Measurements from ENCODE around the gene TDO2. TPM values are rescaled to one million over a fixed set of nuclear protein-coding genes. Genes with fewer than 3 reads are reported as not detected.
"Not testable (repeated sequence)": the region's sequence is repeated elsewhere in the genome, so short reads cannot be mapped to it uniquely, and the experiment has no call there.

Gene TDO2
- polyA plus RNA-seq, 1 donor from 2014 or later: not detected

DNA sequence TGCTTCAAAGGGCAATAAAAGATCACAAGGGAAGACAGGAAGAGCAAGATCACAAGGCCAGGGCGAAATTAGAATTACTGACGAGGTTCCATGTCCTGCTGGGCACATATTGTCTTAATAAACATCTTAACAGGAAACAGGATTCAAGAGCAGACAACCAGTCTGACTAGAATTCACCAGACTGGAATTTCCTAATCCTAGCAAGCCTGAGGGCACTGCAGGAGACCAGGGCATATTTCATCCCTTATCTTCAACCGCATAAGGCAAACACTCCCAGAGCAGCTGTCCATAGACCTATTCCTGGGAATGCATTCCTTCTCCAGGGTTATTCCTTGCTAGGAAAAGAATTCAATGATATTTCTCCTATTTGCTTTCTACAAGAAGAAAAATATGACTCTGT lies 12.4 kb upstream of the TDO2 start:
- H3K4me3 Mint-ChIP-seq: no peak overlapping the region
- H3K9me3 Mint-ChIP-seq: peaks cover 2 to 11% (median 3%) of the 10 kb centered on the region in 3 donors
- peaks cover 4% of the 10 kb centered on the region for H3K27me3 Mint-ChIP-seq
- no peak overlapping the region for H3K27ac Mint-ChIP-seq
- H3K4me1 Mint-ChIP-seq: no peaks in the 10 kb centered on the region
- no peaks in the 10 kb centered on the region for H3K36me3 Mint-ChIP-seq

DNA sequence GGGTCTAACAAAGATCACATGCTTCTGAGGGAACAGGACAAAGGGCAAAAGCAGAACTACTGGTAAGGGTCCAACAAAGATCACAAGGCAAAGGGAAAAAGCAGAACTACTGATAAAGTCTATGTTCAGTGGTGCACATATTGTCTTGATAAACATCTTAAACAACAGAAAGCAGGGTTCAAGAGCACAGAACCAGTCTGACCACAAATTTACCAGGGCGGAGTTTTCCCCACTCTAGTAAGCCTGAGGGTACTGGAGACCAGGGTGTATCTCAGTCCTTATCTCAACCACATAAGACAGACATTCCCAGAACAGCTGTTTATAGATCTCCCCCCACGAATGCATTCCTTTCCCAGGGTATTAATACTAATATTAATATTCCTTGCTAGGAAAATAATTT lies 5.1 kb upstream of the TDO2 start:
- H3K4me1 Mint-ChIP-seq, H3K36me3 Mint-ChIP-seq, H3K27me3 Mint-ChIP-seq, H3K27ac Mint-ChIP-seq: not testable (repeated sequence)
- H3K9me3 Mint-ChIP-seq: peaks cover 0 to 13% (median 0%) of the 10 kb centered on the region in 3 donors
- peak overlapping the region in 1 of 4 donors; percentile 54 for H3K4me3 Mint-ChIP-seq

DNA sequence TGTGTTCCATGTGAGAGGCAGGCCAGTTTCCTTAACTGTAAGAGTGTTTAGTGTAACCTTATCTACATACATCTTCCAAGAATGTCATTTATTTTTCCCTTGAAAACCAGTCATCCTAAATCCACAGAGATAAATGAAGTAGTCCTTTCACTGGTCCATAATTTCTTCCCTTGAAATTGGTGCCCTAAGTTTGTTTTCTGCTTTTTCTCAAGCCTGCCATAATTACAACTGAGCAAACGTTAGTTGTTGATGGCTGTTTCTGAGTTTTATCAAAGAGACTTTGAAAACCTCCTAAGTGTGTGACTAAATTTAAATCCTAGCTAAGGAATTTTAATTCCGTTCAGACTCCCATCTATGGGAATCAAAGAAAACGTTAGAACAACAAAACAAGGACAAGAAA lies 3.6 kb upstream of the TDO2 start:
- peaks cover 0 to 13% (median 0%) of the 10 kb centered on the region in 3 donors for H3K9me3 Mint-ChIP-seq

DNA sequence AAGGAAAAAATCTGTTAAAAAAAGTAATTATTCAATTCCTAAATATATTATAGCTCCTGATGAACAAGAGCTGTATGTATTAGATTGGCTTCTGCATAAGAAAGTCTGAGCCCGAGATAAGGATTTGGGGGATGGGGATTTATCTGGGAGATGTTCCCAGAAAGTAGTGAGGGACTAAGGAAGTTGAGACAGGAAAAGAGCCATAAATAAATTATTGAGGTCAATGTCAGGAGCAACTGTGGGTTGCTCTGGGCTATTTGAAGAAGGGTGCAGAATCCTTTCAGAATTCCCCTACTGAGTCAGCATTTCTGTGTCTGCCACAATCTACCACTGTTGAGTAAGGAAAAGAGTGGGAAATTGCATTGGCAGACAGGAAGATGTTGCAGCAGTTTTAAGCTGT lies 3.1 kb upstream of the TDO2 start:
- H3K4me3 Mint-ChIP-seq: no peak overlapping the region
- H3K9me3 Mint-ChIP-seq: peaks cover 0 to 12% (median 0%) of the 10 kb centered on the region in 3 donors
- no peaks in the 10 kb centered on the region for H3K36me3 Mint-ChIP-seq
- H3K27me3 Mint-ChIP-seq: no peaks in the 10 kb centered on the region
- no peaks in the 10 kb centered on the region for H3K4me1 Mint-ChIP-seq
- no peak overlapping the region for H3K27ac Mint-ChIP-seq

More for the DNA sequence above, 3.6 kb upstream of the TDO2 start:
- Mint-ChIP-seq H3K4me1 (no peaks in the 10 kb centered on the region), H3K27me3 (no peaks in the 10 kb centered on the region), H3K36me3 (no peaks in the 10 kb centered on the region), H3K27ac (no peak overlapping the region), H3K4me3 (no peak overlapping the region)

DNA sequence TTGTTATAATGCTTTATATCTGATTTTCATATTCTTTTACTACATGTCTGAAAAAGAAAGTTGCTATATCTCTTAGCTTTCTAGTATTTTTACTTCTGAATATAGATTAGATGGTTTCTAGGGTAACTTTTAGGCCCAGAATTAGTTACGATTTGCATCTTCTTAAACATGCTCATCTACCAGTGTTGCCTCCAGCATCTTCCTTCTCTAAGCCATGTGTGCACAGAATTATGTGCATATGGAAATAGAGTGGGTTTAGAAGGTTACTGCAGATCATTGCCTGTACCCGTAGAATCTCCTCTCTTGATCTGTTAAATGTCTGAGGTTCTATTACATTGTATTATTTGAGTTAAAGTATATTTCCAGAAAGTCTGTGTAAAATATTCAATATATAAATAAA lies 2.5 kb upstream of the TDO2 start:
- H3K4me3 Mint-ChIP-seq: no peak overlapping the region
- no peaks in the 10 kb centered on the region for H3K4me1 Mint-ChIP-seq
- no peaks in the 10 kb centered on the region for H3K27me3 Mint-ChIP-seq
- no peak overlapping the region for H3K27ac Mint-ChIP-seq
- no peaks in the 10 kb centered on the region for H3K36me3 Mint-ChIP-seq
- H3K9me3 Mint-ChIP-seq: peaks cover 0 to 9% (median 0%) of the 10 kb centered on the region in 3 donors

DNA sequence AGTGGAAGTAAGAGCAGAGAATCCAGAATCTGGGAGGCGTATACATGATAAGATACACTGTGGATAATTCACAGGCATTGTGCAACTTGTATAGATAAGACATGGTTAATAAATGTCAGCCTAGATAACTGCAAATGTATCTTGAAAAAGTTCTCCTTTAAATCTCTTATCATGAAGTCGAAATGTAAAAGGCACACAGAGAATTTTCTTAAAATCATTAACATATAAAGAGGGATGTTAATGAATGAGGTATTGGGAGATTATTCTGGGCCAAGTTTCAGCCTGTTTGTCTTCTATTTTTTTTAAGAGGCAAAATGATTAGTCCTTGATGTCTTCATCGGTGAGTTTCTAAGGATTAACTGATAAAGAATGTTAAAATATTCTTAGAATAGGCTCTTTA lies 835 bp downstream of the TDO2 start:
- Mint-ChIP-seq H3K4me3 (no peak overlapping the region), H3K9me3 (peaks cover 0 to 1% (median 0%) of the 10 kb centered on the region in 3 donors), H3K4me1 (no peaks in the 10 kb centered on the region), H3K36me3 (no peaks in the 10 kb centered on the region), H3K27ac (no peak overlapping the region), H3K27me3 (no peaks in the 10 kb centered on the region)

DNA sequence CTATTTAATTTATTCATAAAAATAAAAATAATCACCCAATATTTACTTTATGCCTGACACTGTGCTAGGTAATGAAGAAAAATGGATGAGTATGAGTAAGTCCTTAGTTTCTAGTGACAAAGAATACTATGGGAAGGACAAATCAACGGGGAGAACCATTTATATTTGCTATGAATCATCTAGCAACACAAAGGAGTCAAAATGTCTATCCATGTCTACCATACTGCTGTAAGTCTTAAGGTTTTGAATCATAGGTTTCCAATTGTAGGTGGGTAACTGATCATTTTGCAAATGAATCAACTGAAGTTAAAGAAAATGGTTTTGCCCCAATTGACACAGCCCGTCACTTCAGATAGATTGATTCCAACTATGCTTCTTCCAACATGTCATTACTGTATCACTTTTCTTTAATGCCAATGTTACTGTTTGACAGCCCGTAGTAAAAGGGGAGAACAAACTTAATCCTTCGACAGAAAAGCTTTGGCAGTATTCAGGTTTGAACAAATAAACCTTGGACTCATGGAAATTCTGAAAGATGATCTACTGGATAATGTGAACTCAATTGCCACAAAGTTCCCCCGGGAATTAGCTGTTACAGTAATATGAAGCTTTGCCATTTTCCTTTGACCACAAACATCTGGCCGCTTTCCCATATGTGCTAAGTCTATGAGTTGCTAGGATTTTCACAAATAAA lies 3.2 kb downstream of the TDO2 start:
- H3K27me3 Mint-ChIP-seq: no peaks in the 10 kb centered on the region
- H3K27ac Mint-ChIP-seq: no peak overlapping the region
- H3K4me3 Mint-ChIP-seq: no peak overlapping the region
- H3K36me3 Mint-ChIP-seq: no peaks in the 10 kb centered on the region
- H3K9me3 Mint-ChIP-seq: peaks cover 0 to 3% (median 0%) of the 10 kb centered on the region in 3 donors
- H3K4me1 Mint-ChIP-seq: no peaks in the 10 kb centered on the region

DNA sequence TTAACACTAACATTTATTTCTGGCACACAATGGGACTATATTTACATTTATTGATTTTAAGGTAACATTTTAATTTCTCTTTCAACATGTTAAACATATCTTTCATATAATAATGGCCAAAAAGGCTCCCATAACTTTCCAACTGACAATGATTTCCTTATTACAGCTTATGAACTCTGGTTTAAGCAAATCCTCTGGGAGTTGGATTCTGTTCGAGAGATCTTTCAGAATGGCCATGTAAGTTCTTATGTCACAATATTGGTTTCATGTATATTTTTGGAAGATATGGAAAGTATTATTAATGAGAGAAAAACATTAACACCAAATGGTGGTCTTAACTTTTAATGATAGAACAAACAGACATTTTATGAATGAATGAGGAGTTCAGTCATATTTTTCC lies 4.1 kb downstream of the TDO2 start:
- Mint-ChIP-seq H3K4me1 (no peaks in the 10 kb centered on the region), H3K27me3 (no peaks in the 10 kb centered on the region), H3K4me3 (no peak overlapping the region), H3K36me3 (no peaks in the 10 kb centered on the region), H3K9me3 (peaks cover 0 to 3% (median 0%) of the 10 kb centered on the region in 3 donors), H3K27ac (no peak overlapping the region)

DNA sequence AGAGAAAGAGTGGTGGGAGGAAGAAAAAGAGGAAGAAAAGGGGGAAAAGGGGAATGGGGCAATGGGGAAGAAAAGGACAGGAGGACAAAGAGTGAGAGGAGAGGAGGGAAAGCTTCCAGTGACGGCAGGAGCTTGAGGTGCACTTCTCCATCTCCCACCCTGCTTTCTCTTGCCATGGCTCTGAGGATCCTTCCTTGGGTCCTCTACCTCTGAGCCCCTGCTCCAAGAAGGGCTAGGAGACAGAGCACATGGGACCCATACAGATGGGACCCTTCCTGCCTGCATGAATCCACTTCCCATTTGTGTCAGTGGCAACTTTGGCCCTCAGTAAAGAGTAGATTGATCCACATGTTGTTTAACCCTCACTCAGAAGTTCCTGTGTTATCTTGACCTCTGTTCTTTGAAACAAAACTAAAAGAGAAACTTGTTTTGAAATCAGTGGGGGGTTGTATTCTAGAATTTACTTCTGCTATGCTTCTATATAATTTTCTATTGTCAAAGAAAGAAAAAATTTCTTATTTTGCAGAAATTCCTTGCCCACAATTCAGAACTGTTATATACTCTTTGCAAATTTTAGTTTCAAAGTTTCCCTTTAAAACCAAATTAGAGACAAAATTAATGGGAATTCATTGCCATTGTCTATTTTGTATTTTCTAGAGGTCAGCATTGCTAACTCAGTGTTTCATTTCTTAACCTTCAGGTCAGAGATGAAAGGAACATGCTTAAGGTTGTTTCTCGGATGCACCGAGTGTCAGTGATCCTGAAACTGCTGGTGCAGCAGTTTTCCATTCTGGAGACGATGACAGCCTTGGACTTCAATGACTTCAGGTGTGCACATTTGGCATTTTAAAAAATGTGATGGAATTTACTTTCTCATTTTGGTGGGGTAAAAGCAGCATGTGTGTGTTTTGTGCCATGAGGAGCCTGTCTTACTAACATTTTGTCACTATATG lies 5.0 kb downstream of the TDO2 start:
- Mint-ChIP-seq H3K4me3 (no peak overlapping the region), H3K4me1 (no peaks in the 10 kb centered on the region), H3K9me3 (peaks cover 0 to 3% (median 2%) of the 10 kb centered on the region in 3 donors), H3K27ac (no peak overlapping the region), H3K27me3 (no peaks in the 10 kb centered on the region), H3K36me3 (no peaks in the 10 kb centered on the region)

DNA sequence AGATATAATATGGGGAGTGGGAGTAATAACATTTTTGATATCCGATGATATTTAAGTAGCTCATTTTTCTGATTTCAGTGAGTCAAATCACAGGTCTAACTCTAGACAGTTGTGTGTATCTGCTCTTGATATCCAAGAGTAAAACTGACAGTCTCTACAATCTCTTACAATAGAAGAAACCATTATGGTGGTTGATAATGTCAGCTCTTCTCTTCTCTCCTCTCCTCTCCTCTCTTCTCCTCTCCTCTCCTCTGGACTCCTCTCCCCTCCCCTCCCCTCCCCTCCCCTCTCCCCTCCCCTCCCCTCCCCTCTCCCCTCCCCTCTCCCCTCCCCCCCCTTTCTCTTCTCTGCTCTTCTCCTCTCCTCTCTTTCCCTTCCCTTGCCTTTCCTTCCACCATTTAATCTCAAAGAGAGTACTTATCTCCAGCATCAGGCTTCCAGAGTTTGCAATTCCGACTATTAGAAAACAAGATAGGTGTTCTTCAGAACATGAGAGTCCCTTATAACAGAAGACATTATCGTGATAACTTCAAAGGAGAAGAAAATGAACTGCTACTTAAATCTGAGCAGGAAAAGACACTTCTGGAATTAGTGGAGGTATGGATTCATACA lies 6.2 kb downstream of the TDO2 start:
- Mint-ChIP-seq H3K27me3 (no peaks in the 10 kb centered on the region), H3K9me3 (peaks cover 0 to 3% (median 2%) of the 10 kb centered on the region in 3 donors), H3K27ac (no peak overlapping the region), H3K4me3 (no peak overlapping the region), H3K36me3 (no peaks in the 10 kb centered on the region), H3K4me1 (no peaks in the 10 kb centered on the region)

DNA sequence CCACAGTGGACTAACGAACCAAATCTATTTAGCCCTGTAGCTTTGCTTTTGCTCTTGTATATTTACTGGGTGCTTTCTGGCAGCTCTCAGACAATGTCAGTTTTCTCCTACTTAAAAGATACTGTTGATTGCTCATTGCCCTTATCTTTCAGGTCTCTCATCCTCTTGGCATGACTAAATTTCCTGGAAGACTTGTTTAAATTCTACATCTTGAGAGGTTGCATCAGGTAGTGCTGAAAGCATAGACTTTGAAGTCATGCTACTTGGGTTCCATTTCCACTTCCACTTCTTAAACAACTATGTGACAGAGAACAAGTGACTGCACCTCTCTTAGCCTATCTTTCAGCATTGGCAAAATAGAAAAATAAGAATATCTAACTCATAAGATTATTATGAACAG lies 8.4 kb downstream of the TDO2 start:
- H3K36me3 Mint-ChIP-seq: no peaks in the 10 kb centered on the region
- no peaks in the 10 kb centered on the region for H3K4me1 Mint-ChIP-seq
- H3K27ac Mint-ChIP-seq: no peak overlapping the region
- H3K9me3 Mint-ChIP-seq: peaks cover 0 to 3% (median 2%) of the 10 kb centered on the region in 3 donors
- no peaks in the 10 kb centered on the region for H3K27me3 Mint-ChIP-seq
- H3K4me3 Mint-ChIP-seq: no peak overlapping the region

DNA sequence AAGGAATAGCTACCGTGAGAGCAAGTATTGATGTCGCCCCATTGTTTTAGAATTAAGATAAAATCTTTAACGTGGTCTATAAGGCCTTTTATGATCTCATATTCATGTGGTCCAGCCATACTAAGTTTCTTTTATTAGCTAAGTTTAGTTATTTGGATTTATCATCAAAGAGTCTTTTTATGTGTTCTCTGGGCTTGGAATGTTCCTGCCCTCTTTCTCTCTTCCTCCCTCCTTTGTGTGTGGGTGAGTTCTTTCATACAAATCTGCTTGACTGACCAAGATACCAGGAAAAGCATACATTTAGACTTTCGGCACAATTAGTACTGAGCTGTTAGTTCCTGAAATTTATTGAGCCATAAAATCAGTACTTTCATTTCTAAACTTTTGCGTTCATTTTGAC lies 11.3 kb downstream of the TDO2 start:
- H3K27ac Mint-ChIP-seq: no peak overlapping the region
- no peak overlapping the region for H3K4me3 Mint-ChIP-seq
- no peaks in the 10 kb centered on the region for H3K4me1 Mint-ChIP-seq
- peaks cover 0 to 2% (median 2%) of the 10 kb centered on the region in 3 donors for H3K9me3 Mint-ChIP-seq
- H3K36me3 Mint-ChIP-seq: no peaks in the 10 kb centered on the region
- H3K27me3 Mint-ChIP-seq: no peaks in the 10 kb centered on the region

DNA sequence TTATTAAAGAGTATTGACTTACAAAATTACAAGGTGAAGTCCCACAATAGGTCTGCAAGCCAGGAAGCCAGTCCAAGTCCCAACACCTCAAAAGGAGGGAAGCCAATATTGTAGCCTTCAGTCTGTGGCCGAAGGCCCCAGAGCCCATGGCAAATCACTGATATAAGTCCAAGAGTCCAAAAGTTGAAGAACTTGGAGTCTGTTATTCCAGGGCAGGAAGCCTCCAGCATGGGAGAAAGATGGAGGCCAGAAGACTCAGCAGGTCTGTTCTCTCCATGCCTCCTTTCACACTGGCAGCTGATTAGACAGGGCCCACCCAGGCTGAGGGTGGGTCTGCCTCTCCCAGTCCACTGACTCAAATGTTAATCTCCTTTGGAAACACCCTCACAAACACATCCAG lies 18.1 kb downstream of the TDO2 start:
- peaks cover 0 to 2% (median 0%) of the 10 kb centered on the region in 3 donors for H3K9me3 Mint-ChIP-seq
- no peak overlapping the region for H3K4me3 Mint-ChIP-seq
- H3K36me3 Mint-ChIP-seq: peaks cover 32% of the 10 kb centered on the region
- no peak overlapping the region for H3K27ac Mint-ChIP-seq
- H3K27me3 Mint-ChIP-seq: no peaks in the 10 kb centered on the region
- H3K4me1 Mint-ChIP-seq: no peaks in the 10 kb centered on the region

DNA sequence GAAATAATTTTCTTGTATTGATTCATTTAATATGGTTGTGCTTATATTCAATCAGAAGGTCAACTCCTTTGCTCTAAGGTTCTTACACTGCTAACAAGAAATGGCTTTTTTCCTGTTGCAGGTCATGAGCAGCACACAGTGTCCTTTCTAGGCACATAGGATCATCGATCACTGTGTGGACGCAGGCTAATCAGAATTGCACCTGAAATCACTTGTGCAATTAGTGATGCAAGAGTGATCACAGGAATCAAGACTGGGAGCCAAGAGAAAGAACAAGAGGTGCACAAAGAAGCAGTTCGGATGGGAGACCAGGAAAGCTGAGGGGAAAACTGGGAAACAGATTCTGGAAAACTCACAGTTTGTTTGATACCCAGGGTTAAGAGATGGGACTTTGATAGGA lies 21.1 kb downstream of the TDO2 start:
- no peak overlapping the region for H3K27ac Mint-ChIP-seq
- no peaks in the 10 kb centered on the region for H3K27me3 Mint-ChIP-seq
- peaks cover 0 to 6% (median 2%) of the 10 kb centered on the region in 3 donors for H3K9me3 Mint-ChIP-seq
- H3K4me1 Mint-ChIP-seq: no peaks in the 10 kb centered on the region
- H3K36me3 Mint-ChIP-seq: peaks cover 45% of the 10 kb centered on the region
- H3K4me3 Mint-ChIP-seq: no peak overlapping the region

DNA sequence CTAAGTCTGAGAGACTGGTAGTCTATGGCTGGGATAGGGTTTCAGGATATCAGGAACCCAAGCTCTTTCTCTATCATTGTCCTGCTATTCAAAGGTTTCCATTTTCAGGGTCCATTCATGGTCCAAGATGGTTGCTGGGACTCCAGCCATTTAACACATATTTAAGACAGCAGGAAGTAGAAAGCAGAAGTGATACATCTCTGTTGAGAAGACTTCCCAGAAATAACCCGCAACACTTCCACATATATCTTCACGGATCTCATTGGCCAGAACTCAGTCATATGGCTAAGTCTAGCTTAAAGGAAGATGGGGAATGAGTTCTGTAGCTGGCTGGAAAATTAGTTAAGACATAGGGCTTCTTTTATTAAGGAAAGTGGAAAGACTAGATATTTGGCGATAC lies 26.3 kb downstream of the TDO2 start:
- peaks cover 5 to 15% (median 9%) of the 10 kb centered on the region in 3 donors for H3K9me3 Mint-ChIP-seq
- peaks cover 0 to 5% (median 3%) of the 10 kb centered on the region in 3 donors for H3K4me1 Mint-ChIP-seq
- peak overlapping the region in 1 of 4 donors; percentile 56 for H3K4me3 Mint-ChIP-seq
- no peaks in the 10 kb centered on the region for H3K27me3 Mint-ChIP-seq
- H3K27ac Mint-ChIP-seq: no peak overlapping the region
- peaks cover 26% of the 10 kb centered on the region for H3K36me3 Mint-ChIP-seq

All from IgD-negative memory B cell (primary cell).